GM23338 (cell line): Measurements from ENCODE around the gene CBX6. TPM values are rescaled to one million over a fixed set of nuclear protein-coding genes. Genes with fewer than 3 reads are reported as not detected.

Experiments used
- ATAC-seq: fragments of 200-7000 bp; cut with Tn5 transposase; 3 replicates; pipeline ENCODE4 v1.9.1; 2020
- DNase-seq: peaks from one replicate; pipeline ENCODE4 v3.0.0-alpha.2; 2015; ENCODE audit warnings: low spot score
- H2AFZ ChIP-seq: fragments of 200-600 bp; sonication (generic); 2 replicates; pipeline ENCODE4 v1.8.0; 2016; ENCODE audit warnings: antibody characterized with exemption, mild to moderate bottlenecking, moderate library complexity
- H3F3A ChIP-seq: fragments of 200-600 bp; sonication (generic); replicated peaks from 2 replicates; pipeline ENCODE4 v1.8.0; 2017; ENCODE audit warnings: antibody characterized with exemption, mixed run types, low read depth
- H3K27ac ChIP-seq: fragments of 200-600 bp; sonication (generic); 2 replicates; pipeline ENCODE4 v1.6.1; 2016; ENCODE audit warnings: low read depth
- H3K27me3 ChIP-seq: fragments of 200-600 bp; sonication (generic); 2 replicates; pipeline ENCODE4 v1.8.0; 2016; ENCODE audit warnings: mild to moderate bottlenecking, mixed run types, moderate library complexity; ENCODE audit not compliant: insufficient read depth
- H3K36me3 ChIP-seq: fragments of 200-600 bp; sonication (generic); 2 replicates; pipeline ENCODE4 v1.8.0; 2016; ENCODE audit warnings: mild to moderate bottlenecking; ENCODE audit not compliant: insufficient read depth
- H3K4me1 ChIP-seq: fragments of 200-600 bp; sonication (generic); 2 replicates; pipeline ENCODE4 v1.8.0; 2016; ENCODE audit warnings: mild to moderate bottlenecking, moderate library complexity; ENCODE audit not compliant: insufficient read depth
- H3K4me2 ChIP-seq: fragments of 200-600 bp; sonication (generic); 2 replicates; pipeline ENCODE4 v1.7.1; 2017; ENCODE audit warnings: mixed run types
- H3K4me3 ChIP-seq: fragments of 200-600 bp; sonication (generic); 2 replicates; pipeline ENCODE4 v1.6.1; 2016; ENCODE audit warnings: mixed run types
- H3K79me2 ChIP-seq: fragments of 200-600 bp; sonication (generic); replicated peaks from 2 replicates; pipeline ENCODE4 v1.8.0; 2017; ENCODE audit warnings: mild to moderate bottlenecking; ENCODE audit not compliant: insufficient read depth
- H3K9me2 ChIP-seq: fragments of 200-600 bp; sonication (generic); 2 replicates; pipeline ENCODE4 v1.8.0; 2017; ENCODE audit not compliant: insufficient read depth
- H4K20me1 ChIP-seq: fragments of 200-600 bp; sonication (generic); replicated peaks from 2 replicates; pipeline ENCODE4 v1.8.0; 2017; ENCODE audit warnings: mild to moderate bottlenecking; ENCODE audit not compliant: insufficient read depth
- H3K27ac Mint-ChIP-seq: 2 replicates; pipeline ENCODE4 v1.8.0; 2020; ENCODE audit warnings: inconsistent platforms, mild to moderate bottlenecking, moderate library complexity, mixed read lengths
- H3K27me3 Mint-ChIP-seq: 3 replicates; pipeline ENCODE4 v1.8.0; 2022; ENCODE audit warnings: low read depth, mild to moderate bottlenecking, moderate library complexity, mixed read lengths, inconsistent platforms; ENCODE audit not compliant: insufficient read depth, poor library complexity
- H3K36me3 Mint-ChIP-seq: 3 replicates; pipeline ENCODE4 v1.8.0; 2021; ENCODE audit warnings: low read depth, mild to moderate bottlenecking, inconsistent platforms, moderate library complexity, mixed read lengths
- H3K4me1 Mint-ChIP-seq: 3 replicates; pipeline ENCODE4 v1.8.0; 2020; ENCODE audit warnings: mild to moderate bottlenecking, inconsistent platforms, mixed read lengths
- H3K4me3 Mint-ChIP-seq: 3 replicates; pipeline ENCODE4 v1.8.0; 2021; ENCODE audit warnings: moderate library complexity, mild to moderate bottlenecking, inconsistent platforms, mixed read lengths
- H3K9me3 Mint-ChIP-seq: 3 replicates; pipeline ENCODE4 v1.8.0; 2020; ENCODE audit warnings: moderate library complexity, mild to moderate bottlenecking, inconsistent platforms, mixed read lengths
- CREB1 ChIP-seq: fragments of 250-450 bp; sonication (Bioruptor Pico); IDR thresholded peaks from 2 replicates; pipeline ENCODE4 v1.5.0; 2020; ENCODE audit warnings: low read depth, mild to moderate bottlenecking, moderate library complexity
- CTCF ChIP-seq, 2 experiments: fragments of 200-600 bp in 1 of 2; sonication (generic) in 1 of 2; conservative IDR thresholded peaks; 2 replicates each; pipeline versions ENCODE4 v1.5.1 to v1.6.1; 2016 to 2017; ENCODE audit warnings: antibody characterized with exemption in 2 of 2, low read depth in 2 of 2, mild to moderate bottlenecking in 2 of 2, moderate library complexity in 1 of 2
- ETS1 ChIP-seq: IDR thresholded peaks from 2 replicates; pipeline ENCODE4 v1.6.1; 2016; ENCODE audit warnings: antibody characterized with exemption
- EZH2 ChIP-seq: fragments of 200-600 bp; sonication (generic); IDR thresholded peaks from one replicate; pipeline ENCODE4 v1.8.0; 2017; ENCODE audit warnings: antibody characterized with exemption, mild to moderate bottlenecking, low read depth; ENCODE audit not compliant: unreplicated experiment
- EZH2phosphoT487 ChIP-seq: fragments of 200-600 bp; sonication (generic); IDR thresholded peaks from one replicate; pipeline ENCODE4 v1.8.1; 2018; ENCODE audit warnings: antibody characterized with exemption; ENCODE audit not compliant: unreplicated experiment
- JUNB ChIP-seq: IDR thresholded peaks from one replicate; pipeline ENCODE4 v1.6.1; 2016; ENCODE audit warnings: antibody characterized with exemption; ENCODE audit not compliant: unreplicated experiment
- NANOG ChIP-seq: IDR thresholded peaks from 2 replicates; pipeline ENCODE4 v1.6.1; 2016; ENCODE audit warnings: antibody characterized with exemption, borderline replicate concordance
- POLR2AphosphoS5 ChIP-seq: IDR thresholded peaks from 2 replicates; pipeline ENCODE4 v1.6.1; 2016; ENCODE audit warnings: antibody characterized with exemption, low read depth
- REST ChIP-seq: IDR thresholded peaks from one replicate; pipeline ENCODE4 v1.6.1; 2018; ENCODE audit warnings: antibody characterized with exemption; ENCODE audit not compliant: unreplicated experiment
- STAT1 ChIP-seq: IDR thresholded peaks from one replicate; pipeline ENCODE4 v1.6.1; 2016; ENCODE audit warnings: antibody characterized with exemption; ENCODE audit not compliant: unreplicated experiment
- ZNF114 ChIP-seq: fragments of 250-450 bp; sonication (Bioruptor Pico); IDR thresholded peaks from 2 replicates; pipeline ENCODE4 v1.5.0; 2020; ENCODE audit warnings: mild to moderate bottlenecking, moderate library complexity
- ZNF331 ChIP-seq: fragments of 250-450 bp; sonication (Bioruptor Pico); IDR thresholded peaks from 2 replicates; pipeline ENCODE4 v1.5.0; 2020; ENCODE audit warnings: low read depth, mild to moderate bottlenecking, moderate library complexity
- ZNF462 ChIP-seq: fragments of 250-450 bp; sonication (Bioruptor Pico); IDR thresholded peaks from 2 replicates; pipeline ENCODE4 v1.5.0; 2020; ENCODE audit warnings: mild to moderate bottlenecking, moderate library complexity
- polyA plus RNA-seq: library from polyadenylated mRNA; unstranded; fragments of >200 nt; fragmentation: Nextera tagmentation; extraction: Ambion mirVana; gene quantifications from 2 replicates; pipeline ENCODE4 v1.2.1, GENCODE V29; 2016
- total RNA-seq: library from RNA; depleted of rRNA; stranded (reverse); fragments of >200 nt; shearing (Covaris generic); gene quantifications from 2 replicates; pipeline ENCODE4 v1.2.3, GENCODE V29; 2014

CBX6 gene
- total and polyA plus RNA-seq, 2 experiments from 2014 or later, result 18.5 to 23.0 TPM

GRCh38 chr22:38819387-38819940 is 52.6 kb downstream of the CBX6 start:
- Mint-ChIP-seq H3K4me1 (peaks cover 4% of the 10 kb centered on the region), H3K27me3 (peaks cover 14% of the 10 kb centered on the region), H3K27ac (no peak overlapping the region), H3K4me3 (no peak overlapping the region), H3K36me3 (no peaks in the 10 kb centered on the region), H3K9me3 (no peaks in the 10 kb centered on the region)
- Histone ChIP-seq H3K9me2 (no peaks in the 10 kb centered on the region), H3K27me3 (no peaks in the 10 kb centered on the region), H3K4me1 (no peaks in the 10 kb centered on the region), H3K4me3 (no peak overlapping the region), H3F3A (no peaks in the 10 kb centered on the region), H2AFZ (no peak overlapping the region), H4K20me1 (no peaks in the 10 kb centered on the region; the same call in 1 of the 2 replicates), H3K4me2 (no peak overlapping the region), H3K27ac (no peak overlapping the region), H3K36me3 (no peaks in the 10 kb centered on the region), H3K79me2 (no peaks in the 10 kb centered on the region)
- ATAC-seq (no peak), DNase-seq (no peak)
- no peak for TF ChIP-seq STAT1
- no peak for TF ChIP-seq EZH2
- TF ChIP-seq JUNB, result no peak
- TF ChIP-seq CTCF (conservative IDR thresholded peaks at IDR 0.05; ENCODE audit: low read depth in 2 of 2), result no peak
- no peak for TF ChIP-seq CREB1
- TF ChIP-seq REST, result no peak
- no peak for TF ChIP-seq POLR2AphosphoS5
- no peak for TF ChIP-seq EZH2phosphoT487
- no peak for TF ChIP-seq NANOG
- no peak for TF ChIP-seq ETS1
- no peak for TF ChIP-seq ZNF114 (CRISPR knock-in tag)
- TF ChIP-seq ZNF462 (CRISPR knock-in tag), result no peak
- TF ChIP-seq ZNF331 (CRISPR knock-in tag), result no peak
